COR-L47 (cell line): ENCODE results near the gene CD28.
"Not testable (repeated sequence)": the region's sequence is repeated elsewhere in the genome, so short reads cannot be mapped to it uniquely, and the experiment has no call there.

Source experiments
- DNase-seq: peaks from one replicate; lab custom pipeline; 2025; lab: John Stamatoyannopoulos, UW

The CD28 gene

DNA sequence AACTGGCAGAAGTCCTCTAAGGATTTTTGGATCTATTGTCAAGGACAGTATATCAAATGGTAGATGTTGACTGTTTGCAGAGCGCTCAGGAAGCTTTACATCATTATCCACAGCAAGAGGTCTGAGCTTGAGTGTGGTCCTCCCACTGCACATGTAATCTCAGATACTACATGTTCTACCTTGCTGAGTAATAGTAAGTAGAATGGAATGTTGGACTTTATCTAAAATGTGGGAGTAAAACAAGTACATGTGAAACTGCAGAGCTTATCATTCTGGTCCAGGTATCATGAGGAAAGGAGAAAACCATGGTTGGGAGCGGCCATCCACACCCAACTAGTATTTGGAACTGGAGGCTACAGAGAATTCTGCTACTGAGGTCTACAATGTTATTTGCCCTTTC is 19.3 kb upstream of the CD28 start:
- no peak for DNase-seq

DNA sequence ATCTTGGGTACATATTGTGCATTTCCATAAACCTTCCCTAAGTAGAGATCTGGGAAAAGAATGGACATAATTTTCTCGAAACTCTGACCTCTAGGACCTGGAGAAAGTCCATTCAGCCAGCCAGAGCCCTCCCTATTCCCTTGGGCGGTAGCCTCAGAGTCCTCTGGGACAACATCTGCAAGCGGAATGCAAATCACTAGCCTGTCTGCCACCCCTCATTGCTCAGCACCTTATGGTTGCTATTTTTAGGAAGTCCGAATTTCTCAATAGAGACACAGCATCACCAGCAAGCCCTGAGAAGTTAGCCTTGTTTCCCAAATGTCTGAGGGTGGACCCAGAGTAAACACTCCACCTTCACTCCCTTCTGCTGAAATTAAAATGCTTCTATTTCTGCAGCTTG is 17.6 kb upstream of the CD28 start:
- DNase-seq, result no peak

DNA sequence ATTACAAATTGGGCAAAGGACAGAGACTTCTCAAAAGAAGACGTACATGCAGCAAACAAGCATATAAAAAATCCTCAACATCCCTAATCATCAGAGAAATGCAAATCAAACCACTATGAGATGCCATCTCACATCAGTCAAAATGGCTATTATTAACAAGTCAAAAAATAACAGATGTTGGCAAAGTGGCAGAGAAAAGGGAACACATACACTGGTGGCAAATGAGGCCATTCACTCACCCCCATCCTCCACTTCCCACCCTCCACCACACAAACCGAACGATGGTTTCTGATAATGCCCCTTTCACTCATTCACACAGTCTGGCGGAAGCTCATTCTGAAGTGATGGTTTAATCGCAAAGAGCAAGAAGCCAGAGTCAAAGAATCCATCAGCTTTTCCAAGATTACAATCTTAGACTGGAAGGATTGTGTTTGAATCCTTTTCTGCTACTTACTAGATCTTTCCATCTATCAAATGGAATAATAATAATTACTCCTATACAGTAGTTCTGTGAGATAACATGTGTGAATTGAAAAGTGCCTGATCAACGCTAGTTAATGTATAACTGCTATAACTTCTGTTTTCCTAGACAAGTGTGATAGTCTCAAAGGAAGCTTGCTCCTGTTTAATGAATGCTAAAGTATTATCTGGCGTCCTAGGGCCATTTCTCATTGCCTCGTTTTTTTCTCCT is 16.9 kb upstream of the CD28 start:
- DNase-seq, result no peak

DNA sequence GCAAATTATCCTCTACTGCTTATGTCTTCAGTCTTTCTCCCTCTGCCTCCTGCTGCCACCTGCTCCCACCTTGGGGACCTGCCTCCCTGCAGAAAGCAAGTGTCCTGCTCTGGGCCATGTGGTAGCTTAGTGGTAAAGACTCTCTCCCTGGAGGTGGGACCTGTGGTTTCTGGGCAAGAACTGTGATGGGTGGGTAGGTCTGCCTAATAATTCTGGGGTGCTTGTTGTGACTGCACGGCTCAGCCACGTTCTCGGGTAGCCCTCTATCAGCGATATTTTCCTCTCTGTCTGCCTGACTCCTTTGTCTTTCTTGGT is 16.4 kb upstream of the CD28 start:
- no peak for DNase-seq

DNA sequence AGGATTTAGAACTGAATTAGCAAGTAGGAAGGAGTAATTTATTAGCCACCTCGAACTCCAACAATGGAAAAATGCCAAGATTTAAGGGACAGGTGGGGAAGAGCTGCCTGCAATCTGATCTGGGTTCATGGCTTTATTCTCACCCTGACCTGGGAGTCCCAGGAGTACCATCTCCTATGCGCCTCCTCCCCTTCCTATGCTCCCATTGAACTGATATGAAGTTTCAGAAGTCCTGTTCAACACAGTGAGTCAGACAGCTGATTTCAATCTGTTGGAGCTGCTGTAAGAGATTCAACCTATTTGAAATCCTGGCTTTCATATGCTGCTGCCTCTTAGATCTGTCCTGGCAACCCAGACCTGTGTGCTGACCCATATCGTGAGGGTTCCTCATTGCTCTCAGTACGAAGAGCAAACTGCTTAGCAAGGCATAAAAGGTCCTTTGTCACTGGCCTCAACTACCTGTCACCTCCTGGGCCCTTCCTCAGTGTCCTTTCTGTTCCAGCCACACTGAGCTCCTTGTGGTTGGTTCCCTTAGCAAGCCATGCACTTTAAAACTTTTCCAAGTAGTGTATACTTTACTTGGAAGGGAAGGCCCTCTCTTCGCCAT is 15.9 kb upstream of the CD28 start:
- DNase-seq, result no peak

DNA sequence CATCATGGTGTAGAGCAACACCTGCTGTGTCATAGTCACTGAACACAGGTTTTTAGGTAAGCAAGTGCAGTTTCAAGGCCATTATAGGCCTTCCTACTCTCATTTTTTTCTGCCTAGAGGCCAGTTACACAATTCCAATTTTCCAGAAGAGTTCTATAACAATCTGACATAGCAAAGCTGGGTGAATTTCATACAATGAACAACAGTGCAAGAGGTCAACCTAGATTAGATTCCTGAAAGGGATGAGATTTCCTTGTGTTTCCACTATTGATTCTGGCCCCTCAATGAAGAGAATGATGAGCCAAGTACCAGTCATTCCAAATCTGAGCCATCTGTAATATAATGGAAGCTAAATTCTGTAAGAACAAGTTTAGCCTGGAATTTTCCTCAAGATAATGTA is 15.3 kb upstream of the CD28 start:
- DNase-seq, result no peak

DNA sequence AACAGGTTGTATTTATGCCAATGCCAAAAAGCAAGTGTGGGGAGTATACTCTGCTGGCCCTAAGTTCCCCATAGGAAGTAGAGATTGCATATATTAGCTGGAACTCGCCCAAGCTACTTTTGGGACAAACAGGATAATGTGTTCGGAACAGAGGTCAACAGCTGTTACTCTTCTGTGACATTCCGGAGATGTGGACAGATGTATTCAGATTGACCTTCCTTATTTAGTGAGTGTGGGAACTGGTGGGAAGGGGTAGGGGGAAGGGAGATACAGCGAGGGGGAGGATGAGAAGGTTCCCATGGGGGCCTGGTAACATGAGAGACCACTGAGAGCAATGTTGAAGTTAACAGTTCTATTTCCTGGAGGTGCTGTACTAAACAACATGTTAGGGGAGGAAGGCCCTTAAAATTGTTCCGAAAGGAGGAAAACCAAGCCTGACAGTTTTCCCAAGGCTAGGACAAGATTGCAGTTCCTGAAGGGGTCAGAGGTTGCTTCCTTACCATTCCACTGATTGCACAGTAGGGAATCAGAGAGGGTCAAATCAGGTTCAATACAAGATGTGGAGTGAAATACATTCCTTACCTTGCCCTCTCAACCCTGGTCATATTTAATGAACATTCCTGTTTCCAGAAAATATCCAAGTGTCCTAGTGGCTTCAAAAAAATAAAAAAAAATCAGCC is 14.3 kb upstream of the CD28 start:
- DNase-seq, result no peak

DNA sequence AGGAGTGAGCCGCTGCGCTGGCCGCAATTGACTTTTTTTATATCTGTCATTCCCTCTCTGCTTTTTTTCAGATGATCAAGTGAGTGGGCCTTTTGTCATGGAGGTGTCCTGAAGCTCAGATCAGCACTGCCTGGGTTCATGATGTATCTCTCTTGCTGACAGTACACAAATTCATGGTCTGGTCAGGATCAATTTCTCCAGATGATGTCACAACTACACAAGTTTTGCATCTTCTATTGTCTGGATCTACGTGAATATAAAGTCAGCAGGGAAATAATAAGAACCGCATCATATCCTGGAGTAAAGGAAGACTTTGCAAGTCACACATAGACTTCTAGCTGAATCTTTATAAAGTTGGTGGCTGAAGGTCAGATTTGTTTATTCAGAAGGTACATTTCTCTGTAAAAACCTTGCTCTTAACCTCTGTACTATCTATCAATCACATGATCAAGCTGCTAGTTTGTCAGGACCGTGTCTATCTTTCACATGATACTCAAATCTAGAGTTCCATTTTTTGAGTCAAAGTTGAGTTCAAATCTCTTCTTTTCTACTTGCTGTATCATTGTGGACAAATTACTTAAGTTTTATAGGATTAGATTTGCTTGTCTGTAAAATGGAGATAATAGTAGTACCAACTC is 13.1 kb upstream of the CD28 start:
- DNase-seq, result no peak

DNA sequence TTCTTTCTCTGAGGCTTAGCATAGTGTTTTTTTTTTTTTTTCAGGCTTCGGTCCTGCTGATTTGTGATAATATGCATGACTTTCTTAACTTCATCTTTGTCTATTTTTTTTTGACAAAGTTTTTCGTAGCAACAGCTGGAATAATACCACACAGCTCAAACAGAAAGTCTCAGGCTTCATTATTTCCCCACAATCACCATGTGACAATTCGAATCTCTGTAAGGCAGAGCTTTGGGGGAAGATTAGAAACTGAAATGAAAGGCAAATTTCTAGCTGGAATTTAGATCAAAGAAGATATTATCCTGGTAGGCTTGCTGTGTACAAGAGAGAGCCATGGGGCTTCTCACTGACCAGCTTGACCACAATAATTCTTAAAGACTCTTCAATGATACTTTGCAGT is 12.2 kb upstream of the CD28 start:
- DNase-seq, result no peak

DNA sequence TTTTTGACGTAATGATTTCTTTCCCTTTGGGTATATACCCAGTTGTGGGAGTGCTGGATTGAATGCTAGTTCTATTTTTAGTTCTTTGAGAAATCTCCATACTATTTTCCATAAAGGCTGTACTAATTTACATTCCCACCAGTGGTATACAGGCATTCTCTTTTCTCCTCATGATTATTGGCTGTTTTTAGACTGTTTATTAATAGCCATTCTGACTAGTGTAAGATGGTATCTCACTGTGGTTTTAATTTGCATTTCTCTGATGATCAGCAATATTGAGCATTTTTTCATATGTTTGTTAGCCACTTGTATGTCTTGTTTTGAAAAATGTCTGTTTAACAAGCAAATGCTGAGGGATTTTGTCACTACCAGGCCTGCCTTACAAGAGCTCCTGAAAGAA is 9.2 kb upstream of the CD28 start:
- no peak for DNase-seq

DNA sequence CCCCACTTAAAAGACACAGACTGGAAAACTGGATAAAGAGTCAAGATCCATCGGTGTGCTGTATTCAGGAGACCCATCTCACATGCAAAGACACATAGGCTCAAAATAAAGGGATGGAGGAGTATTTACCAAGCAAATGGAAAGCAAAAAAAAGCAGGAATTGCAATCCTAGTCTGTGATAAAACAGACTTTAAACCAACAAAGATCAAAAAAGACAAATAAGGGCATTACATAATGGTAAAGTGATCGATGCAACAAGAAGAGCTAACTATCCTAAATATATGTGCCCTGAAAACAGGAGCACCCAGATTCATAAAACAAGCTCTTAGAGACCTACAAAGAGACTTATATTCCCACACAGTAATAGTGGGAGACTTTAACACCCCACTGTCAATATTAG is 8.7 kb upstream of the CD28 start:
- not testable (repeated sequence) for DNase-seq

DNA sequence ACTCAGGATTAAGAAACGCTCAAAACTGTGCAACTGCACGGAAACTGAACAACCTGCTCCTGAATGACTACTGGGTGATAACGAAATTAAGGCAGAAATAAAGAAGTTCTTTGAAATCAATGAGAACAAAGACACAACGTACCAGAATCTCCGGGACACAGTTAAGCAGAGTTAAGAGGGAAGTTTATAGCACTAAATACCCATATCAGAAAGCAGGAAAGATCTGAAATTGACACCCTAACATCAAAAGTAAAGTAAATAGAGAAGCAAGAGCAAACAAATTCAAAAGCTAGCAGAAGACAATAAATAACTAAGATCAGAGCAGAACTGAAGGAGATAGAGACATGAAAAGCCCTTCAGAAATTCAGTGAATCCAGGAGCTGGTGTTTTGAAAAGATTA is 8.0 kb upstream of the CD28 start:
- not testable (repeated sequence) for DNase-seq

DNA sequence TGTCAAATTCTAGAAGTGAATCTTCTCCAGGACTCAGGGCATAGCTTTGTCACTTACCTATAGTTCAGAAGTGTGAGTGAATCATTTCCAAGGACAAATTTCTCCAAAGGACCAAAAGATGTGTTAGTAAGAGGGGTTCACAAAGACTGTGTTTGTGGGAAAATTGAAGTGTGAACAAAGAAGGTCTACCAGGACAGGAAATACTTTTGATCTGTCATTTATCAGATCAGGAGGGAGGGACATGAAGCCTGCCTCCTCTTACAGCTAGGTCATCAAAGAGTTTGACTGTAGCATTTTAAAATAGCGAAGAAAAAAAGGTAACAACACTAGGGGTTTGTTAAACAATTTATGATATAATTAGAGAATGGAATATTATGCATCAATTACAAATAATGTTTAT is 2.0 kb upstream of the CD28 start:
- no peak for DNase-seq

DNA sequence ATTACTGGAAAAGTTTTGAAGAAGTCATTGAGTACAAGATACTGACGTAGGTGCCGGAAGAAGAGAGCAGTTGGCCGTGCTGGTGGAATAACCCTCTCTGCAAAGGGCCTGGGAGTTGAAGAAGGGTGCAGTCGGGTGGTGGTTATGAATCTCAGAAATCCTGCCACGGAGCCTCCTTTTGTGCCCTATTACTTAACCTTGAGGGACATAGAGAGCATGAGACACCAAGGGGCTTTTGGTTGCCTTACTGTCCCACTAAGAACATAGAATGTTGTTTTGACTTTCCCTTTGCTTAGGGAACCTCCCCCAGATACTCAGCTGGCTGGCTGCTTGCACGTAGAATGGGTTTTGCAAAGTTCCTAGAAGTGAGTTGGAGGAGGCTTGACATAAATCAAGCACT is 1.3 kb upstream of the CD28 start:
- DNase-seq, result no peak

DNA sequence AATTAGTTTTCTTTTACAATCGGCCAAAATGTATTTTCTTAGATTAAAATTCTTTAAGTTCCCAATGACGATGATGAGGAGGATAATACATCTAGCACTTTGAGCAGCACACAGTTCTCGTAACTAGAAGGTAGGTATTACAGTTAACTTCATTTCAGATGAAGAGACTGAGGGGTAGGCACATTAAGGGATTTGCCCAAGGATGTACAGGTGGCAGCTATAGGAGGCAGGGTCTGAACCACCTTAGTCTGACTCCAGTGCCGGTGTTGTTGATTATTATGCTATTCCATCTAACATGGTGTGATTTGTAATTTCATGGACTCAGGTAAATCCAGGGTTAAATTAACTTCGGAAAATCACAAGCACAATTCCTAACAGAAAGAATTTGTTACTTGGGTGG is 1.1 kb downstream of the CD28 start:
- no peak for DNase-seq

DNA sequence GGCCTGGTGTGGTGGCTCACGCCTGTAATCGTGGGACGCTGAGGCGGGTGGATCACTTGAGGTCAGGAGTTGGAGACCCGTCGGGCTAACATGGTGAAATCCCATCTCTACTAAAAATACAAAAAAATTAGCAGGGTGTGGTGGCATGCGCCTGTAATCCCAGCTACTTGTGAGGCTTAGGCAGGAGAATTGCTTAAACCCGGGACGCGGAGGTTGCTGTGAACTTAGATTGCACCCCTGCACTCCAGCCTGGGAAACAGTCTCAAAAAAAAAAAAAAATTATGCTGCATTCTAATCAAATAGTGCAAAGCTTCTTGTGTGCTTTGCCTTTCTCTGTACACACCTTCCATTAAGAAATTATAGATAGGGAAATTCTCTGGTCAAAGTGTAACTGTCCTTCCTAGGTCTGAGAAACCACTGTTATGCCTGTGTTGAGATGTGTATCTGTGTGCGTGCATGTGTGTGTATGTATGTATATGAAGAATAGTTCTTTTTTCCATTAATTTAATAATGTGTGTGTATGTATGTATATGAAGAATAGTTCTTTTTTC is 2.5 kb downstream of the CD28 start:
- no peak for DNase-seq

DNA sequence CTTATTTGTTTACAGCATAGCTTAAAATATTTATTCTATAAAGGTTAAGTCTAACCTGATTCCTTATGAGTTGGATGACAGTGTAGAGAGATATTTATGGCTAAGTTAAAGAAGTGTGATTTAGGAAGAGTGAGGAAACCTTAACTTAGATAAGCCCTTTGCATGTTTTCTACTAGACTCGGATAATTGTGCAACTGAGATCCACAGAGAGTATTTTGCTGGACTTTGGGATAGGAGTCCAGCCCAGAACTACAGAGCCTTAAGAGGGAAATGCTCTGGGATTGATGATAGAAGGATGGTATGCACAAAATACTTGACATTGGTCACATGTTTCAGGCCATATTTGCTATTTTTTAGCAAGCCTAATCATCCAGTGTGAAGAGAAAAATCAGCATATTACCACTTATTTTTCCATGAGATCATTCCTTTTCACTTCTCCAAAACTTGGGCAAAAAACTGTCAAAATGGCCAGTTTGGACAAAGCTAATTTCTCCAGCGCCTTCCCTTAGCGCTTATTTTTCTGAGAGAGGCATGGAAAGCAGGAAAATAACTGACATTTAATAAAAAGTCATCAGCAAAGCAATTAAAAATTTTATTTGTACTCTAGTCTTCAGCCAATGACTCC is 3.1 kb downstream of the CD28 start:
- no peak for DNase-seq

DNA sequence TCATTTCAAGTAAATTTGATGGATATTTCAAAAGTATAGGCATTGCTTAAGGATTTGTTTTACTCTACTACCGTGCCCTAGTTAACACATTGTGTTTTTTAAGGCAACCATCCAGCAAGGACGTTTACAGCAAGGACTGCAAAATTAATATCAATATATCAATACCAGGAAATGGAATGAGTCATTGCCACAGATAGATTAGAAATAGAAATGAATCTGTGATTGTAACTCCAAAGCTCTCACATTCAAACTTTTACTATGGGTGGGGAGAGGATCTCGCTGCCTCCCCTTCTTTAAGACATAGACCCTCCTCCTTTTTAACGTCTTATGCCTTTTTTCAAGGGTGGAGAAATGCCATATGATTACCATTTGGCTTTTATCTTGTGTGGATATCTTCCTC is 3.8 kb downstream of the CD28 start:
- DNase-seq, result no peak

DNA sequence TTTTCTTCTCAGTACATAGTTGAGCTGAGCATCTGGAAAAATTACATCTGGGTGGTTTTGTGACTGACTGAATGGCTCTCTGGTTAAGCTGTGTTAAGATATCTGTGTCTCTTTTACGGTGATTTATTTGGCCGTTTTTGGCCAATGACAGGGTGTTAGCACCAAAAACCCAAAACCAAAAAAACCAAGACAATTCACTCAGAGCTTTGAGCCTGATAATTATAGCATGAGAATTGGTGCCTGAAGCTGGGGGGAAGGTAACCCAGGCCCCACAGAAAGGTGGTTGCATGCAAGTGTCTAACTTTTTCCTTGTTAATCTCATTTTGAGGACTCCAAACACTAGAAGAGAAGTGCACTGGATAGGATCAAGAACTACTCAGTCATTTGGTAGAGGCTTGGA is 4.5 kb downstream of the CD28 start:
- DNase-seq, result no peak

DNA sequence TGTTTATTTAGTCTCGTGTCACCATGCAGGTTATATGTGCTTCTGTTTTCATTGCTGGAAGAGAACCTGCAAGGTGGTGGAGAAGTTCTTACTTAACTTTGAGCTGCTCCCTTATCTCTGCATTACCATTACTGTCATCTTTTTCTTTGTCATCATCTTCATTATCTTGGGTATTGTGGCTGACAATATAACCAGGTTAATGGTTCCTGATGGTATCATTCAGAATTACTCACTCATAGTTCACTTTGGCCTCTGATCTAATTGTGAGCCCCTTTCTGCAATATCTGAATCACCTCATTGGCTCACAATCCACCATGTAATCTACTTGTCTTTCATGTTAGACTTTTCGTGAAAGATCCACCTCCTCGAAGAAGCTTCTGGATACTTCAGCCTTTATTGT is 5.0 kb downstream of the CD28 start:
- no peak for DNase-seq

DNA sequence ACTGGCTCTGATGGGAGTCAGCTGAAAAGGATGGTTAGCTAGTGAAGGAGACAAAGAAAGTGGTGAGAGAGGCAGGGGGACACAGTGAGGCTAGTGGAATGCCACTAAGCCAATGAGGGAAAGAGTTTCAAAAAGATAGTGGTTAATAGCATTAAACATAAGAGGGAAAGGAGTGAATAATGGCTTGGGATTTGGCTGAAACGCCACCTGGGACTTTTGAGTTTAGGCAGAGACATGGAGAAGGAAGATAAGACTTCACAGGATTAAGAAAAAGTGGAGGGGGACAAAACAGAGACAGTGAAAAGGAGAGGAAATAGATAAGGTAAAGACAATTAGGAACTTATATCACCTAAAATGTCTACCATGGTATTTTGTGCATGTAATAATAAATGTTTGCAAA is 6.9 kb downstream of the CD28 start:
- DNase-seq, result no peak

DNA sequence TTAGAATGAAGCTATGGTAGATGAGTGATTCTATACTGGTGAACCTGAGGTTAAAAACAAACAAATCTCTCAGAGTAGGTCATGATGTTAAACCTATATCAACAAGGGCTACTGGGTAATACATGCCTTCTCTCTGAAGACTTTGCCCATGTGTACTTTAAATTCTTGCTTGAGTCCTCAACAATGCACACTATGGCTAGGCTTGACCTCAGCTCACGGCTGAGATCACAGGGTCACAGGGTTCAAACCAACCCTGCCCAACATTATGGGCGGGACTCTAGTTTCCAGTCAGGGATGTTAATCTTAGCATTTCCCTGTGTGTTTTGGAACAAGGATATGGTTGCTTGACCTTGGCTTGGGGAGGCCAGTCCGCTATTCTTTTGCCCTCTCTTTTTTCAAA is 7.7 kb downstream of the CD28 start:
- DNase-seq, result no peak

DNA sequence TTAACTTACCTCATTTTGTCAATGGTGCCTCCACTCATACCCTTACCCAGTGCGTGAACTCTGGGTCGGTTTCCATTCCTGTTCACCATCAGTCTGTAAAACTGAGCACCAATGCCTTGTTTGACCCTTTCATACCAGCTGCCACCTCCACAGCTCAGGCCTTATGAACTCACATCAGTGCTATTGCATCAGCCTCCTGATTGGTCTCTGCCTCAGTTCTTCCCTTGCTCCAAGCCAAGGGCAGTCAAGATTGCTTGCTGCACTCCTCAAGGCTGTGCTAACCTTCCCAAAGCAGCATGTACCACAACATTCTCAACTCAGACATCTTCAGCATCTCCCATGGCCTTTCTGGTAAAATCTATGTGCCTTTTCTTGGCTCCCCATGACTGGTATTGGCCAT is 9.3 kb downstream of the CD28 start:
- no peak for DNase-seq
